Motor neuron (in vitro differentiated cells): ENCODE measurements around the gene TES. TPM values are rescaled to one million over a fixed set of nuclear protein-coding genes. Genes with fewer than 3 reads are reported as not detected.
A peak's percentile ranks its signal among the peaks of the same experiment; 100 is the strongest.
"Not testable (repeated sequence)": the region's sequence is repeated elsewhere in the genome, so short reads cannot be mapped to it uniquely, and the experiment has no call there.

ENCODE experiments used
- ATAC-seq, 8 experiments: fragments of 200-7000 bp; cut with Tn5 transposase; replicated peaks in 6 of 8; 2 replicates each; pipeline ENCODE4 v1.8.0; 2021; ENCODE audit warnings: mild to moderate bottlenecking in 8 of 8, moderate library complexity in 8 of 8
- H3K27ac ChIP-seq, 2 donors: fragments of 250-450 bp; sonication (Bioruptor Pico); 2 replicates each; pipeline ENCODE4 v1.9.0; 2021; ENCODE audit warnings: antibody characterized with exemption in 2 of 2, mild to moderate bottlenecking in 2 of 2, moderate library complexity in 1 of 2
- H3K4me1 ChIP-seq, 2 donors: fragments of 250-450 bp; sonication (Bioruptor Pico); replicated peaks in 1 of 2; 2 replicates each; pipeline ENCODE4 v1.6.1; 2021; ENCODE audit warnings: antibody characterized with exemption in 2 of 2, mild to moderate bottlenecking in 2 of 2, moderate library complexity in 1 of 2
- H3K4me3 ChIP-seq, 5 donors: fragments of 250-450 bp; sonication (Bioruptor Pico); 2 replicates each; pipeline ENCODE4 v1.9.0; 2021; ENCODE audit warnings: antibody characterized with exemption in 5 of 5, mild to moderate bottlenecking in 5 of 5, moderate library complexity in 4 of 5
- WGBS, 10 experiments: fragments of 450-650 bp; shearing (Covaris generic); methylation state at CpG; one replicate each; pipeline ENCODE4 v1.0.0; 2022; 5-methylcytosine and 5-hydroxymethylcytosine counted together
- in situ Hi-C, 9 experiments: fragments of 400-800 bp; cut with MboI; loops; one replicate each; pipeline ENCODE4 v1.15.0; 2021; ENCODE audit warnings: low sequenced_read_pairs in 9 of 9, low pct_unique_long_range_greater_than_20kb in 2 of 9; ENCODE audit not compliant: unreplicated experiment in 9 of 9
- total RNA-seq, 8 experiments: library from RNA; unstranded; fragments of 300-600 nt; gene quantifications; 2 replicates each; pipeline versions ENCODE4 v1.2.3 to v1.2.4, GENCODE V29; 2022

TES gene
- total RNA-seq, 8 experiments from 2014 or later = 24.2 to 103 (median 44.6) TPM

DNA sequence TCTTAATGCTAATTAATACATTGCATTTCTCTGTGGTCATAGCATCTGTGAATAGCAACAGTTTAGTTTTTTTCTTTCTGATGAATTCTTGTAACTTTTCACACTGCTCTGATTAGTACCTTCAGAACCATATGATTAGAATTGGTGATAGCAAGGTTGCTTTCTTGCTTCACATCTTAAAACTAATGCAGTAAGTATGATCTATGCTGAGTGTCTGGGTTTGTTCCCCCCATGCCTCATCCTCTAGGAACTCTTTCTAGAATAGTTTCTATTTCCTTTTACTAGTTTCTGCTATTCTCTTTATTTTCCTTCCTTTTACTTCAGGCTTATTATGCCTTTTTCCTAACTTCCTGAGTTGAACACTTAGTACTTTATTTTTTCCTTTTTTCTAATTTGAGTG, 32.4 kb downstream of the TES start:
- in situ Hi-C loops = no loop called here
- no peak for ATAC-seq
- Histone ChIP-seq H3K4me3 (no peak overlapping the region), H3K27ac (no peak overlapping the region), H3K4me1 (peaks cover 0 to 10% of the 10 kb centered on the region in 2 donors)

GRCh38 chr7:116244803-116245202, 34.5 kb downstream of the TES start:
- peak in 1 of 8 experiments; percentile 34 for ATAC-seq
- H3K27ac ChIP-seq, H3K4me3 ChIP-seq, in situ Hi-C loops, H3K4me1 ChIP-seq: not testable (repeated sequence)
- WGBS, 10 experiments = 60 to 100% (median 89%) methylated on average over 2 to 5 of the region's 5 CpGs; no CpG with 5 or more reads in 4 of the 10 experiments

- Histone ChIP-seq H3K4me3 (no peak overlapping the region), H3K4me1 (no peaks in the 10 kb centered on the region), H3K27ac (no peak overlapping the region)
- in situ Hi-C loops = no loop called here
- 20 to 100% (median 88%) methylated on average over 1 of the region's 1 CpG; no CpG with 5 or more reads in 1 of the 10 experiments for WGBS, 10 experiments
- no peak for ATAC-seq
These were observed 36.0 kb downstream of the TES start for GRCh38 chr7:116246357-116246756.

- no peak overlapping the region for H3K27ac ChIP-seq
- in situ Hi-C loops = loop anchor here (10.0 to 25.0 kb wide), 4 partner anchors 262 to 562 kb away; no protein-coding TSS in a partner anchor
- ATAC-seq = peak in 3 of 8 experiments; percentile 81 to 90 (median 83)
- H3K4me1 ChIP-seq = no peaks in the 10 kb centered on the region
- WGBS, 10 experiments = 67 to 100% (median 90%) methylated on average over 1 to 3 of the region's 3 CpGs; no CpG with 5 or more reads in 1 of the 10 experiments
- H3K4me3 ChIP-seq = no peak overlapping the region
These were observed 39.7 kb downstream of the TES start for GRCh38 chr7:116249969-116250553.

- in situ Hi-C loops = loop anchor here (10.0 to 25.0 kb wide), 4 partner anchors 261 to 561 kb away; no protein-coding TSS in a partner anchor
- 91 to 100% (median 100%) methylated on average over 1 to 5 of the region's 5 CpGs; no CpG with 5 or more reads in 3 of the 10 experiments for WGBS, 10 experiments
- no peak for ATAC-seq
- no peak overlapping the region for H3K27ac ChIP-seq
- no peaks in the 10 kb centered on the region for H3K4me1 ChIP-seq
- no peak overlapping the region for H3K4me3 ChIP-seq
These were observed 41.3 kb downstream of the TES start for GRCh38 chr7:116251675-116252074.

DNA sequence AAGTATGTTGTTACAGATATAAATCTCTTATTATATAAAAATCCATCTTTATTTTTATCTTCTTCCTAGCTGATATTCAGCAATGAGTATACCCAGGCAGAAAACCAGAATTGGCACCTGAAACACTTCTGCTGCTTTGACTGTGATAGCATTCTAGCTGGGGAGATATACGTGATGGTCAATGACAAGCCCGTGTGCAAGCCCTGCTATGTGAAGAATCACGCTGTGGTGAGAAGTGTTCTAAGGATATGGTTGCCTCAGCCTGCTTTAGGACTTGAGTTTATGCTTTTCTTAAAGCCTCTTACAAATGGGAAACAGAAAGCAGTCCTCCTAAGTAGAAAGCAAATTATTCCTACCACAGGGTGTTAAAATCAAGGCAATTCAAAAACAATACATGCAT, 41.9 kb downstream of the TES start:
- no peak overlapping the region for H3K4me3 ChIP-seq
- 83 to 100% (median 93%) methylated on average over 1 to 3 of the region's 3 CpGs; no CpG with 5 or more reads in 3 of the 10 experiments for WGBS, 10 experiments
- no peak overlapping the region for H3K27ac ChIP-seq

GRCh38 chr7:116257156-116257555, 46.8 kb downstream of the TES start:
- in situ Hi-C loops = loop anchor here (10.0 to 25.0 kb wide), 4 partner anchors 255 to 555 kb away; no protein-coding TSS in a partner anchor
- no peak for ATAC-seq
- no peak overlapping the region for H3K4me3 ChIP-seq
- H3K4me1 ChIP-seq = no peaks in the 10 kb centered on the region
- H3K27ac ChIP-seq = no peak overlapping the region
- 88 to 100% (median 100%) methylated on average over 1 to 3 of the region's 3 CpGs; no CpG with 5 or more reads in 1 of the 10 experiments for WGBS, 10 experiments

More for the DNA sequence above, 41.9 kb downstream of the TES start:
- no peak for ATAC-seq
- in situ Hi-C loops = loop anchor here (10.0 to 25.0 kb wide), 4 partner anchors 260 to 560 kb away; no protein-coding TSS in a partner anchor
- H3K4me1 ChIP-seq = no peaks in the 10 kb centered on the region

DNA sequence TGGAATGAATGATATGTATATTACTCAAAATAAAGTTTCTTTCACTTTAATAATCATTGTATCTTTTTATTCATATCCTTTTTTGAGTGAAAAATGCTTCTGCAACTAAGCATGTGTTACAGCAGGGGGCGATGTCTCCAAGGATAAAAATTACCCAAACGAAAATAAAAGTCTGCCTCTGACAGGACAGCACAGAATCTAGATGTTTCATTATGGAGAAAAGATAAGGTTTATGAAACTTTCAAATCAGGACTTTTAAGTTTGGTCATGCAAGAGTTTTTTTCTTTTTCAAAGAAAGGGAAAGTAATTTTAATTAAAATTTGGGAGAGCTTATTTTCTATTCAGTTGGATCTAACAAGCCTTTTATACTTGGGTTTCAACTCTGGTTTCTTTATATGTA, 48.4 kb downstream of the TES start:
- no peaks in the 10 kb centered on the region for H3K4me1 ChIP-seq
- no peak overlapping the region for H3K27ac ChIP-seq
- 0 to 8% (median 0%) methylated on average over 1 to 2 of the region's 2 CpGs; no CpG with 5 or more reads in 2 of the 10 experiments for WGBS, 10 experiments
- in situ Hi-C loops = loop anchor here (10.0 to 25.0 kb wide), 4 partner anchors 254 to 554 kb away; no protein-coding TSS in a partner anchor
- no peak overlapping the region for H3K4me3 ChIP-seq
- ATAC-seq = peak in 2 of 8 experiments; percentile 31 to 55

DNA sequence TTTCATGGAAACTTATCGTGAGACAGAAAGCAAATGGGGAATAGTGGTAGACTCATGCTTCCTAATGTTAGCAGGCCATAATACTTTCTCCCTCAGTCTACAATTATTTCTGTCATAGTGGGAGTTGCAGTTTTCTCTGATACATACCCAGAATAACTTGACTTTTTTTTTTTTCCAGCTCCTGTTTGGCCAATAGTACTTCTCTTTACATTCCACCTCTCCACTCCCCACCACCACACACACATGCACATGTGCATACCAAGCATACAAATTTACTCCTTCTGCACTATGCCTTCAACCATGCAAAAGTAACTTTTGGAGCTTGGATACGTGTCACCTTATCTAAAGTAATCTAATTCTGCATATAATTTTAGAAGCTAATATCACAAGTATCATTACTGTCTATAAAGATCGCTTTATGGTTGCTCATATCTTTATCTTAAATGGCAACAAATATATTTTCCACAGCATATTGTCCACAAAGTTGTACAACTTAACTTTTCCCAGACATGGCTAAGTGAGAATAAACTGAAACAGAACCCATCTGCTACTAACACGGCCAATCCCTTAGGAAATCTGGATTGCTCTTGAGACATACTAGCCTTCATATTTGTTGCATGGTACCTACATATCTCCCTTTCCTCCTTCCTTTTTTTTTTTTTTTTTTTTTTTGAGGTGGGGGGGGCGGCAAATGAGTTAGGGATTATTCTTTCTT, 49.0 kb downstream of the TES start:
- no peak overlapping the region for H3K4me3 ChIP-seq
- in situ Hi-C loops = loop anchor here (10.0 to 25.0 kb wide), 4 partner anchors 253 to 553 kb away; no protein-coding TSS in a partner anchor
- no peaks in the 10 kb centered on the region for H3K4me1 ChIP-seq
- H3K27ac ChIP-seq = no peak overlapping the region
- peak in 1 of 8 experiments; percentile 30 for ATAC-seq
- WGBS, 10 experiments = 54 to 100% (median 75%) methylated on average over 1 to 5 of the region's 5 CpGs

- no peak overlapping the region for H3K27ac ChIP-seq
- peak in 3 of 8 experiments; percentile 40 to 85 (median 79) for ATAC-seq
- no peaks in the 10 kb centered on the region for H3K4me1 ChIP-seq
- in situ Hi-C loops = loop anchor here (10.0 to 25.0 kb wide), 5 partner anchors 252 to 552 kb away; no protein-coding TSS in a partner anchor
- no peak overlapping the region for H3K4me3 ChIP-seq
- 33 to 93% (median 77%) methylated on average over 2 to 5 of the region's 5 CpGs for WGBS, 10 experiments
These were observed 49.6 kb downstream of the TES start for GRCh38 chr7:116259871-116260440.

- Histone ChIP-seq H3K4me1 (no peaks in the 10 kb centered on the region), H3K27ac (no peak overlapping the region), H3K4me3 (no peak overlapping the region)
- in situ Hi-C loops = loop anchor here (10.0 to 25.0 kb wide), 4 partner anchors 250 to 550 kb away; no protein-coding TSS in a partner anchor
- 80 to 100% (median 93%) methylated on average over 1 to 3 of the region's 3 CpGs; no CpG with 5 or more reads in 1 of the 10 experiments for WGBS, 10 experiments
- no peak for ATAC-seq
These were observed 51.6 kb downstream of the TES start for GRCh38 chr7:116261904-116262303.

DNA sequence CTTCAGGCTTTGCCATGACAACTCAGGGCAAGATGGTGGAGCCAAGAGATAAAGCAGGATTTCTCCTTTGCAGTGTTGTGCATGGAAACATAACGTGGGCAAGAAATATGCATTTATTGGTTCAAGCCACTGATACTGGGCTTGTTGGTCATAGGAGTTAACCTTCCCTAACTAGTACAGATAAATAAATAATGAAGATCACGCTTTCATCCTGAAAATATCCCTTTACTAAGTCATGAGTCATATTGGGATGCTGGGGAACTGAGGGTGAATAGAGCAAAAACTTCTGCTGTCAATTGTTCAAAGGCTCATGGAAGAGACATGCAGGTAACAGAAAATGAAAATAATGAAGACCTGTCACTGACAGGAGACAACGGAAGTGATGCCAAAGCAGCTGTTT, 55.5 kb downstream of the TES start:
- no peak for ATAC-seq
- WGBS, 10 experiments = 40 to 100% (median 86%) methylated on average over 1 to 3 of the region's 3 CpGs; no CpG with 5 or more reads in 2 of the 10 experiments
- H3K4me3 ChIP-seq = no peak overlapping the region
- H3K4me1 ChIP-seq = no peaks in the 10 kb centered on the region
- H3K27ac ChIP-seq = no peak overlapping the region
- in situ Hi-C loops = loop anchor here (10.0 to 25.0 kb wide), 4 partner anchors 246 to 546 kb away; no protein-coding TSS in a partner anchor
